ENCODE results near the gene SMARCB1.

DNA sequence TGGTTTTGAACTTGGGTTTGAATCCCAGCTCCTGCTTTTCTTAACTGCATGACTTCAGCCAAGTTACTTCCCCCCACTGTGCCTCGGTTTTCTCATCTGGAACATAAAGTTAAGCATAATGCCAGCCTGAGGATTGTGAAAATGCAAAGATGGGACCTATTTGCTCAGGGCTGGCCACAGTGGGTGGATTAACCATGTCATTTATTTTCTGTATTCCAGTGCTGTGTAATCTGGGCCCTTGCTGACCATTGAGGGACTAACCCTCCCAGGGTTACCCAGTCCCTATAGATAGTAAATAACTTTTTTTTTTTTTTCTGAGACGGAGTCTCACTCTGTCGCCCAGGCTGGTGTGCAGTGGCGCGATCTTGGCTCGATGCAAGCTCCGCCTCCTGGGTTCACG is 31.1 kb upstream of the SMARCB1 start:
- TF ChIP-seq, protein P1, sequence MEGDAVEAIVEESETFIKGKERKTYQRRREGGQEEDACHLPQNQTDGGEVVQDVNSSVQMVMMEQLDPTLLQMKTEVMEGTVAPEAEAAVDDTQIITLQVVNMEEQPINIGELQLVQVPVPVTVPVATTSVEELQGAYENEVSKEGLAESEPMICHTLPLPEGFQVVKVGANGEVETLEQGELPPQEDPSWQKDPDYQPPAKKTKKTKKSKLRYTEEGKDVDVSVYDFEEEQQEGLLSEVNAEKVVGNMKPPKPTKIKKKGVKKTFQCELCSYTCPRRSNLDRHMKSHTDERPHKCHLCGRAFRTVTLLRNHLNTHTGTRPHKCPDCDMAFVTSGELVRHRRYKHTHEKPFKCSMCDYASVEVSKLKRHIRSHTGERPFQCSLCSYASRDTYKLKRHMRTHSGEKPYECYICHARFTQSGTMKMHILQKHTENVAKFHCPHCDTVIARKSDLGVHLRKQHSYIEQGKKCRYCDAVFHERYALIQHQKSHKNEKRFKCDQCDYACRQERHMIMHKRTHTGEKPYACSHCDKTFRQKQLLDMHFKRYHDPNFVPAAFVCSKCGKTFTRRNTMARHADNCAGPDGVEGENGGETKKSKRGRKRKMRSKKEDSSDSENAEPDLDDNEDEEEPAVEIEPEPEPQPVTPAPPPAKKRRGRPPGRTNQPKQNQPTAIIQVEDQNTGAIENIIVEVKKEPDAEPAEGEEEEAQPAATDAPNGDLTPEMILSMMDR (IDR thresholded peaks at IDR 0.05) = no peak
- TF ChIP-seq POLR2A (IDR thresholded peaks at IDR 0.05) = no peak

Data from tibial nerve (tissue), 3 donors.